ENCODE measurements around the gene PPP1CB. TPM values are rescaled to one million over a fixed set of nuclear protein-coding genes. Genes with fewer than 3 reads are reported as not detected.
"Not testable (repeated sequence)": the region's sequence is repeated elsewhere in the genome, so short reads cannot be mapped to it uniquely, and the experiment has no call there.

PPP1CB gene
- total RNA-seq, 1 experiment from 2014 or later, result 190 TPM

DNA sequence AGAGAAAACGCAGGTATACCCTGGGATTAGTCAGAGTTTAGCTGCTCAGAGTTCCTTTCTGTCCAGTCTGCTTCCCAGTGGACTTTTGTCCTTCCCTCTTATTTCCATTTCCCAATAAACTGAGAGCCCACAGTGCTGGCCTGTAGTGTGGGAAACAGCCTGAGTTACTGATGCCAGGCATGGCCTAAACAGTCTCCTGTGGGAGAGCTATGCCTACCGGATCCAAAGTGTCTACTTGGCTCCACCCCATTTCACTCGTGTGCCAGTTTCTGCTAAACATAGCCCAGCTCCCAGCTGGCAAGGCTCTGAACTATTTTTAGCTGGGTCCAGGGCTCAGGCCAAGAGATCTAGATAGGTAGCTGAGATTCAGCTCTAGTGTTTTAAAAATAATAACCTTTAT lies 15.6 kb upstream of the PPP1CB start:
- POLR2A ChIA-PET, result no interaction called here
- no peak overlapping the region for H3K4me3 ChIP-seq (ENCODE audit: low read depth, low read length)
- H3K27me3 ChIP-seq (replicated peaks; ENCODE audit: control insufficient read depth, insufficient read depth, low read length), result no peaks in the 10 kb centered on the region
- no peaks in the 10 kb centered on the region for H3K9me3 ChIP-seq
- no peaks in the 10 kb centered on the region for H3K4me1 ChIP-seq
- intact Hi-C loops (cut with micrococcal nuclease; ENCODE audit: unreplicated experiment), result no loop called here
- H3K27me3 Mint-ChIP-seq (ENCODE audit: insufficient read depth, unreplicated experiment), result no peaks in the 10 kb centered on the region
- H3K36me3 ChIP-seq (ENCODE audit: control insufficient read depth, insufficient read depth, low read length), result no peaks in the 10 kb centered on the region
- CTCF ChIA-PET, result no interaction called here
- no TSS peak for BruUV-seq (replicated peaks)
- H3K4me3 Mint-ChIP-seq (ENCODE audit: unreplicated experiment), result no peak overlapping the region
- no peak for DNase-seq
- H3K27ac Mint-ChIP-seq (ENCODE audit: unreplicated experiment), result no peak overlapping the region
- no peaks in the 10 kb centered on the region for H3K9me3 Mint-ChIP-seq (ENCODE audit: unreplicated experiment)
- no peaks in the 10 kb centered on the region for H3K36me3 Mint-ChIP-seq (ENCODE audit: insufficient read depth, unreplicated experiment)
- TF ChIP-seq, protein P1, sequence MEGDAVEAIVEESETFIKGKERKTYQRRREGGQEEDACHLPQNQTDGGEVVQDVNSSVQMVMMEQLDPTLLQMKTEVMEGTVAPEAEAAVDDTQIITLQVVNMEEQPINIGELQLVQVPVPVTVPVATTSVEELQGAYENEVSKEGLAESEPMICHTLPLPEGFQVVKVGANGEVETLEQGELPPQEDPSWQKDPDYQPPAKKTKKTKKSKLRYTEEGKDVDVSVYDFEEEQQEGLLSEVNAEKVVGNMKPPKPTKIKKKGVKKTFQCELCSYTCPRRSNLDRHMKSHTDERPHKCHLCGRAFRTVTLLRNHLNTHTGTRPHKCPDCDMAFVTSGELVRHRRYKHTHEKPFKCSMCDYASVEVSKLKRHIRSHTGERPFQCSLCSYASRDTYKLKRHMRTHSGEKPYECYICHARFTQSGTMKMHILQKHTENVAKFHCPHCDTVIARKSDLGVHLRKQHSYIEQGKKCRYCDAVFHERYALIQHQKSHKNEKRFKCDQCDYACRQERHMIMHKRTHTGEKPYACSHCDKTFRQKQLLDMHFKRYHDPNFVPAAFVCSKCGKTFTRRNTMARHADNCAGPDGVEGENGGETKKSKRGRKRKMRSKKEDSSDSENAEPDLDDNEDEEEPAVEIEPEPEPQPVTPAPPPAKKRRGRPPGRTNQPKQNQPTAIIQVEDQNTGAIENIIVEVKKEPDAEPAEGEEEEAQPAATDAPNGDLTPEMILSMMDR (IDR thresholded peaks at IDR 0.05; ENCODE audit: insufficient read depth in 1 of 2, low read depth in 1 of 2, low read length in 1 of 2, severe bottlenecking in 1 of 2, unreplicated experiment in 1 of 2), result no peak
- H3K4me1 Mint-ChIP-seq (ENCODE audit: low read depth, unreplicated experiment), result no peaks in the 10 kb centered on the region

DNA sequence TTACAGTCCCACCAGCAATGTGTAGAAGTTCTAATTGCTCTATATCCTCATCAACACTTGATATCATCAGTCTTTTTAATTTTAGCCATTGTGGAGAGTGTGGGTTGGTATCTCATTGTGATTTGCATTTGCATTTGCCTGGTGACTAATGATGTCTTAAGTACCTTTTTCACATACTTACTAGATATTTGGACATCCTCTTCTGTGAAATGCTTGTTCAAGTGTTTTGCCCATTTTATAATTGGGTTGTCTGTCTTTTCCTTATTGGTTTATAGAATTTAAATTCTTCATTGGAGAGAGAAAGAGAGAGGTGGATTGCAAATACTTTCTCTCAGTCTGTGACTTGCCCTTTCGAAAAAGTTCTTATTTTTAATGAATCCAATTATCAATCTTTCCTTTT lies 14.0 kb upstream of the PPP1CB start:
- no peaks in the 10 kb centered on the region for H3K4me1 Mint-ChIP-seq (ENCODE audit: low read depth, unreplicated experiment)
- CTCF ChIA-PET, result no interaction called here
- no peak overlapping the region for H3K27ac Mint-ChIP-seq (ENCODE audit: unreplicated experiment)
- no peak for DNase-seq
- Histone ChIP-seq H3K4me1 (no peaks in the 10 kb centered on the region), H3K27me3 (replicated peaks; ENCODE audit: control insufficient read depth, insufficient read depth, low read length) (no peaks in the 10 kb centered on the region), H3K36me3 (ENCODE audit: control insufficient read depth, insufficient read depth, low read length) (no peaks in the 10 kb centered on the region), H3K9me3 (no peaks in the 10 kb centered on the region), H3K4me3 (ENCODE audit: low read depth, low read length) (no peak overlapping the region)
- no peaks in the 10 kb centered on the region for H3K9me3 Mint-ChIP-seq (ENCODE audit: unreplicated experiment)
- no peaks in the 10 kb centered on the region for H3K27me3 Mint-ChIP-seq (ENCODE audit: insufficient read depth, unreplicated experiment)
- no peak overlapping the region for H3K4me3 Mint-ChIP-seq (ENCODE audit: unreplicated experiment)
- intact Hi-C loops (cut with micrococcal nuclease; ENCODE audit: unreplicated experiment), result no loop called here
- no TSS peak for BruUV-seq (replicated peaks)
- TF ChIP-seq, protein P1 (IDR thresholded peaks at IDR 0.05; ENCODE audit: insufficient read depth in 1 of 2, low read depth in 1 of 2, low read length in 1 of 2, severe bottlenecking in 1 of 2, unreplicated experiment in 1 of 2), result no peak
- H3K36me3 Mint-ChIP-seq (ENCODE audit: insufficient read depth, unreplicated experiment), result no peaks in the 10 kb centered on the region
- POLR2A ChIA-PET, result no interaction called here

DNA sequence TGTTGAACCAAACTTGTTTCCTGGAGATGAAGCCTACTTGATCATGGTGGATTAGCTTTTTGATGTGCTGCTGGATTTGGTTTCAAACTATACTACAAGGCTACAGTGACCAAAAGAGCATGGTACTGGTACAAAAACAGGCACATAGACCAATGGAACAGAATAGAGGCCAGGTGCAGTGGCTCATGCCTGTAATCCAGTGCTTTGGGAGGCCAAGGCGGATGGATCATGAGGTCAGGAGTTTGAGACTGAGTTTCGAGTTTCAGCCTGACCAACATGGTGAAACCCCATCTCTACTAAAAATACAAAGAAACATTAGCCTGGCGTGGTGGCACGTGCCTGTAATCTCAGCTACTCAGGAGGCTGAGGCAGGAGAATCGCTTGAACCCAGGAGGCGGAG lies 9.0 kb upstream of the PPP1CB start:
- DNase-seq; H3K27me3 Mint-ChIP-seq (ENCODE audit: insufficient read depth, unreplicated experiment); H3K27me3 ChIP-seq (replicated peaks; ENCODE audit: control insufficient read depth, insufficient read depth, low read length); H3K9me3 Mint-ChIP-seq (ENCODE audit: unreplicated experiment); H3K4me3 Mint-ChIP-seq (ENCODE audit: unreplicated experiment); H3K4me1 Mint-ChIP-seq (ENCODE audit: low read depth, unreplicated experiment); H3K27ac Mint-ChIP-seq (ENCODE audit: unreplicated experiment); H3K9me3 ChIP-seq; H3K36me3 Mint-ChIP-seq (ENCODE audit: insufficient read depth, unreplicated experiment); POLR2A ChIA-PET; H3K4me1 ChIP-seq; H3K4me3 ChIP-seq (ENCODE audit: low read depth, low read length); BruUV-seq (replicated peaks); CTCF ChIA-PET; intact Hi-C loops (cut with micrococcal nuclease; ENCODE audit: unreplicated experiment); H3K36me3 ChIP-seq (ENCODE audit: control insufficient read depth, insufficient read depth, low read length): not testable (repeated sequence)

DNA sequence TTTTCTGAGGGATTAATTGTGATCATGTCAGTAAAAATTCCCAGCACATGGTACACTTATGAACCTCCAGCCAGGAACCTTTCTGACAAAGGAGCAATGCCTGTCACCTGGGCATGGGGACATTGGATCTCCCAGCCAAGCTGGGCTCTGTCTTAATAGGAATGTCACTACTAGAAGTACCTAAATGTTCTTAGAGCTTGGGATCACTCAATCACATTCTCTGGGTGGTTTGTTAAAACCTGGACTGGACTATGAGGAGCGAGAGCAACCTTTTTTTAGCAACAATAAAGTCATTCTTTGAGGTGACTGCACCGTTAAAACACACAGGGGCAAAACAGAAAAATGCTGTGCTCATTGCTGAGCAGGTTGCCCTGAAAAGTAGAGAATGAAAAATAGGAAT lies 6.4 kb upstream of the PPP1CB start:
- H3K4me1 Mint-ChIP-seq (ENCODE audit: low read depth, unreplicated experiment), result peaks cover 17% of the 10 kb centered on the region
- no peak for DNase-seq
- no peak overlapping the region for H3K27ac Mint-ChIP-seq (ENCODE audit: unreplicated experiment)
- Histone ChIP-seq H3K27me3 (replicated peaks; ENCODE audit: control insufficient read depth, insufficient read depth, low read length) (no peaks in the 10 kb centered on the region), H3K36me3 (ENCODE audit: control insufficient read depth, insufficient read depth, low read length) (no peaks in the 10 kb centered on the region), H3K4me3 (ENCODE audit: low read depth, low read length) (no peak overlapping the region), H3K9me3 (no peaks in the 10 kb centered on the region), H3K4me1 (peaks cover 12% of the 10 kb centered on the region)
- no peaks in the 10 kb centered on the region for H3K36me3 Mint-ChIP-seq (ENCODE audit: insufficient read depth, unreplicated experiment)
- TF ChIP-seq, protein P1 (IDR thresholded peaks at IDR 0.05; ENCODE audit: insufficient read depth in 1 of 2, low read depth in 1 of 2, low read length in 1 of 2, severe bottlenecking in 1 of 2, unreplicated experiment in 1 of 2), result no peak
- intact Hi-C loops (cut with micrococcal nuclease; ENCODE audit: unreplicated experiment), result no loop called here
- H3K27me3 Mint-ChIP-seq (ENCODE audit: insufficient read depth, unreplicated experiment), result no peaks in the 10 kb centered on the region
- H3K9me3 Mint-ChIP-seq (ENCODE audit: unreplicated experiment), result no peaks in the 10 kb centered on the region
- POLR2A ChIA-PET, result no interaction called here
- CTCF ChIA-PET, result no interaction called here
- BruUV-seq (replicated peaks), result no TSS peak
- no peak overlapping the region for H3K4me3 Mint-ChIP-seq (ENCODE audit: unreplicated experiment)

All from Caco-2 (cell line).